PFSK-1 (cell line): ENCODE data around the gene SCUBE1.

ENCODE experiments used
- FOXP2 ChIP-seq: optimal IDR thresholded peaks from 2 replicates; pipeline ENCODE3; 2011; ENCODE audit warnings: borderline replicate concordance, control low read depth, inconsistent platforms; ENCODE audit not compliant: insufficient read depth; ENCODE audit errors: extremely low read length, extremely low read depth
- POLR2AphosphoS5 ChIP-seq: IDR thresholded peaks from 2 replicates; pipeline ENCODE4 v1.6.1; 2012; ENCODE audit warnings: low read depth, mild to moderate bottlenecking, control low read depth, low read length, moderate library complexity
- SIN3A ChIP-seq: IDR thresholded peaks from 2 replicates; pipeline ENCODE4 v1.6.1; 2012; ENCODE audit warnings: mild to moderate bottlenecking, low read length, moderate library complexity, borderline replicate concordance; ENCODE audit not compliant: insufficient read depth
- TAF1 ChIP-seq: IDR thresholded peaks from 2 replicates; pipeline ENCODE4 v1.6.1; 2012; ENCODE audit warnings: low read length, control low read depth, borderline replicate concordance; ENCODE audit not compliant: insufficient read depth
- TF ChIP-seq, protein P1 (sequence below), 2 experiments: IDR thresholded peaks; 2 replicates each; pipeline versions ENCODE4 v1.6.1 to v1.8.0; 2011 to 2012; ENCODE audit warnings: low read depth in 2 of 2, low read length in 2 of 2, control low read depth in 1 of 2, inconsistent platforms in 1 of 2, mild to moderate bottlenecking in 1 of 2, moderate library complexity in 1 of 2; ENCODE audit not compliant: insufficient read depth in 1 of 2

The SCUBE1 gene

DNA sequence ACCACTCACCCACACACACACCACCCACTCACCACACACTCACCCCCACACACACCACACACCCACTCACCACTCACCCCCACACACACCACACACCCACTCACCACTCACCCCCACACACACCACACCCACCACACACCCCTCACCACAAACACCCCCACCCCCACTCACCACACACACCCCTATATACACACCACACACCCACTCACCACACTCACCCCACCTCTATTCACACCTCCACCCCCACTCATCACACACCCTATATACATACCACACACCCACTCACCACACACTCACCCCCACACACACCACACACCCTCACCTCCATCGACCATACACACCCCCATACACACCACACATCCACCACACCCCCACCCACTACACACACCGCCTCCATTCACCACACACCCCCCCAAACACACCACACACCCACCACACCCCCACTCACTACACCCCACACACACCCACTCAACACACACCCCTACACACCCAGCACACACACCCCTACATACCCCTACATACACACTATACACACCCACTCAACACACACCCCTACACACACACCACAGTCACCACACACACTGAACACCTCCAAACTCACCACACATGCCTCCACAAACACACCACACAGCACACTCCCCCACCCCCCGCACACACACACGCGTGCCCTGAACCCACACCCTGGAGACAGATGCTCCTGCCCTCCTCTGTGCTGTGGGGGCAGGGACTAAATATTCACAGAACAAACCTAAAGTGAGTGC, 137.2 kb downstream of the SCUBE1 start:
- TF ChIP-seq SIN3A (no peak), FOXP2 (no peak), TAF1 (no peak), POLR2AphosphoS5 (no peak)
- TF ChIP-seq, protein P1, sequence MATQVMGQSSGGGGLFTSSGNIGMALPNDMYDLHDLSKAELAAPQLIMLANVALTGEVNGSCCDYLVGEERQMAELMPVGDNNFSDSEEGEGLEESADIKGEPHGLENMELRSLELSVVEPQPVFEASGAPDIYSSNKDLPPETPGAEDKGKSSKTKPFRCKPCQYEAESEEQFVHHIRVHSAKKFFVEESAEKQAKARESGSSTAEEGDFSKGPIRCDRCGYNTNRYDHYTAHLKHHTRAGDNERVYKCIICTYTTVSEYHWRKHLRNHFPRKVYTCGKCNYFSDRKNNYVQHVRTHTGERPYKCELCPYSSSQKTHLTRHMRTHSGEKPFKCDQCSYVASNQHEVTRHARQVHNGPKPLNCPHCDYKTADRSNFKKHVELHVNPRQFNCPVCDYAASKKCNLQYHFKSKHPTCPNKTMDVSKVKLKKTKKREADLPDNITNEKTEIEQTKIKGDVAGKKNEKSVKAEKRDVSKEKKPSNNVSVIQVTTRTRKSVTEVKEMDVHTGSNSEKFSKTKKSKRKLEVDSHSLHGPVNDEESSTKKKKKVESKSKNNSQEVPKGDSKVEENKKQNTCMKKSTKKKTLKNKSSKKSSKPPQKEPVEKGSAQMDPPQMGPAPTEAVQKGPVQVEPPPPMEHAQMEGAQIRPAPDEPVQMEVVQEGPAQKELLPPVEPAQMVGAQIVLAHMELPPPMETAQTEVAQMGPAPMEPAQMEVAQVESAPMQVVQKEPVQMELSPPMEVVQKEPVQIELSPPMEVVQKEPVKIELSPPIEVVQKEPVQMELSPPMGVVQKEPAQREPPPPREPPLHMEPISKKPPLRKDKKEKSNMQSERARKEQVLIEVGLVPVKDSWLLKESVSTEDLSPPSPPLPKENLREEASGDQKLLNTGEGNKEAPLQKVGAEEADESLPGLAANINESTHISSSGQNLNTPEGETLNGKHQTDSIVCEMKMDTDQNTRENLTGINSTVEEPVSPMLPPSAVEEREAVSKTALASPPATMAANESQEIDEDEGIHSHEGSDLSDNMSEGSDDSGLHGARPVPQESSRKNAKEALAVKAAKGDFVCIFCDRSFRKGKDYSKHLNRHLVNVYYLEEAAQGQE (IDR thresholded peaks at IDR 0.05; ENCODE audit: insufficient read depth in 1 of 2, low read depth in 2 of 2, low read length in 2 of 2): no peak

DNA sequence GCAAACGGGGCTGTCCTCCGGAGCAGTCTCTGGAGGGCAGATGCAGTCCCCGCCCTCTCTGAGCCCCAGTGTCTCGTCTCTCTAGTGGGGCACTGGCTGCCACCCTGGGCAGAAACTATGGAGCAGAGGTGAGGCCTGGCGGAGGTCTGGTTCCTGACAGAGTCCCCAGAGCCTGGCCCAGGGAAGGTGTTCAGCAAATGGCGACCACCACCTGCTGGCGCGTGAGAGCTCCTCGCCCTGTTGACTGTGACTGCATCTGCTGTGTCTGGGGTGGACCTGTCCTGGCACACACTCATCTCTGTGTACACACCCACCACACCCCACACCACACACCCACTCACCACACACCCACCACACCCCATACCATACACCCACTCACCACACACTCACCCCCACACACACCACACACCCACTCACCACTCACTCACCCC, 137.9 kb downstream of the SCUBE1 start:
- TF ChIP-seq TAF1 (no peak), POLR2AphosphoS5 (no peak), SIN3A (no peak), FOXP2 (no peak)
- TF ChIP-seq, protein P1 (IDR thresholded peaks at IDR 0.05; ENCODE audit: insufficient read depth in 1 of 2, low read depth in 2 of 2, low read length in 2 of 2): no peak

DNA sequence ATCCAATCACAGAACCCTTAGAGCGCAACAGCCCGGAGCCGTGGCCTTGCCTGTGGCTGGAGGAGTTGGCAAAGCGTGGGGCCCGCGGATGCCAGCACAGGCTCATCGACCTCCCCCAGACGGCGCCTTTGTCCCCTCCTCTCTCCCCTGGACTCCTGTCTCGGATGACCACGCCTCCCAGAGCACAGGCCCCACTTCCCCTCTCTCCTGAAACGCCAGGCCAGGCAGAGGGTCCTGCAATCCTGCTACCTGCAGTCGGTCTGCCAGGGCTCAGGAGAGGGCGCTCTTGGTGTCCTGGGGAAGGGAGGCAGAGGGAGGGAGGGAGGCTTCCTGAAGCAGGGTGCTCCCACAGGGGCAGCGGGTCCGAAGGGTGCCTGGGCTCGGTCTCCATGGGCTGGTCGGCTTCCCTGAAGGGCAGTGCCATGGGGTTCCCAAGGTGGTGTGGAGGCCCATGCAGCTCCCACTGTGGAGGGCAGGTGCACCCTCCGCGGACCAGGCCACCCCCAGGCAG, 139.6 kb downstream of the SCUBE1 start:
- TF ChIP-seq, protein P1 (IDR thresholded peaks at IDR 0.05; ENCODE audit: insufficient read depth in 1 of 2, low read depth in 2 of 2, low read length in 2 of 2): no peak
- no peak for TF ChIP-seq SIN3A
- no peak for TF ChIP-seq POLR2AphosphoS5
- no peak for TF ChIP-seq TAF1
- TF ChIP-seq FOXP2: no peak

DNA sequence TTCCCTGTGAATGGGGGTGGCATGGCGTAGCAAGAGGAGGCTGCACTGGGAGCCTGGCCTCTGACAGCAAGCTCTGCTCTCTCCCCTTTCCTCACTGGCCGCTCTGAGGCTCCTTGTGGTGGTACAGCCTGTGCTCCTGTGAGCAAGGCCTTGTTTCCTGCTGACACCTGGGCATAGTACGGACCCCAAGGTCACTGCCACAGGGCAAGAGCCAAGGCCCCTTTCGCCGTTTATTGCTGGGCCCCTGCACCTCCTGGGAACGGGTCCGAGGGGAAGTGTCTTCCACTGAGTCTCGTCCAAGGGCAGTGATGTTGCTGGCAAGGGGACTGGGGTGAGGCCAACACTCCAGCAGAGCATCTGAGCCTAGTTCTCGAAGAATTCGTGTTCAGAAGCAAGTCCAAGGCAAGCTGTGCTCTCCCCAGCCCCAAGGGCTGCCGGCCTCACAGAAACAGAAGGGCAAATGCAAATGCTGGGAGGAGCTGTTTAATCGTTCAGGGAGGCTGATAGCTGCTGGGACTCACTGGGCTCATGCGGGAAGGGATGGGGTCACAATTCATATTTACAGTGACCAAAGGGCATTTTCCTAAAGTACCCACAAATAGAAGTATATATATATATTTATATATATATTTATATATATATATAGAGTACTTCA, 140.3 kb downstream of the SCUBE1 start:
- no peak for TF ChIP-seq TAF1
- TF ChIP-seq FOXP2: no peak
- no peak for TF ChIP-seq POLR2AphosphoS5
- TF ChIP-seq, protein P1 (IDR thresholded peaks at IDR 0.05; ENCODE audit: insufficient read depth in 1 of 2, low read depth in 2 of 2, low read length in 2 of 2): no peak
- TF ChIP-seq SIN3A: no peak
